Activated naive CD8-positive, alpha-beta T cell treated with anti-CD3 and anti-CD28 coated beads for 36 hours (primary cell): Measurements from ENCODE around the gene JAKMIP1. TPM values are rescaled to one million over a fixed set of nuclear protein-coding genes. Genes with fewer than 3 reads are reported as not detected.

Experiments
- DNase-seq: peaks from one replicate; pipeline ENCODE4 v3.0.0; 2021
- H3K27ac Mint-ChIP-seq: one replicate; pipeline ENCODE4 v1.8.0; 2022; ENCODE audit warnings: mild to moderate bottlenecking, moderate library complexity, mixed read lengths
- H3K27me3 Mint-ChIP-seq: one replicate; pipeline ENCODE4 v1.8.0; 2022; ENCODE audit warnings: mild to moderate bottlenecking, mixed read lengths
- H3K36me3 Mint-ChIP-seq: one replicate; pipeline ENCODE4 v1.8.0; 2021; ENCODE audit warnings: mild to moderate bottlenecking, mixed read lengths
- H3K4me1 Mint-ChIP-seq: one replicate; pipeline ENCODE4 v1.8.0; 2021; ENCODE audit warnings: mixed read lengths
- H3K4me3 Mint-ChIP-seq: one replicate; pipeline ENCODE4 v1.8.0; 2022; ENCODE audit warnings: mild to moderate bottlenecking, moderate library complexity, mixed read lengths
- H3K9me3 Mint-ChIP-seq: one replicate; pipeline ENCODE4 v1.8.0; 2022; ENCODE audit warnings: mixed read lengths
- total RNA-seq, 2 experiments: library from RNA; stranded (reverse); gene quantifications; one replicate each; pipeline ENCODE4 v1.2.3, GENCODE V29; 2021

Gene JAKMIP1
- total RNA-seq, 2 experiments from 2014 or later = 1.0 to 1.6 TPM

DNA sequence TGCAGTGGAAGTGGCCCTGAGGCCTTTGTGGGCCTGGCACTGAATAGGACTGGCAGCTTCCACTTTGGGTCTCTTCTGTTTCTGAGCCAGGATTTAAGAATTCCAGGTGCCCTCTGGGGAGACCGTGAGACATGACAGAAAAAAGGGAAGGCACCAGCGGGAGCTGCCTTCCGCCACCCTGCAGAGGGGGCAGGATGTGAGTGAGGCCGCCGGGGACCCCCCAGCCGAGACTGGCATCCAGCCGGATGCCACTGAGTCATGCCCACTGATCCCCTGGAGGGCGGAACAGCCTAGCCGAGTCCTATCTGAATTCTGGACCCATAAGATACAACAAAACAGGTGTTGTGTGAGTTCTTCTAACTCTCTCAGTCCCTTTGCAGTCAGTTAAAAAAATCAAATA, 223.4 kb downstream of the JAKMIP1 start:
- no peak overlapping the region for H3K27ac Mint-ChIP-seq
- H3K9me3 Mint-ChIP-seq = no peaks in the 10 kb centered on the region
- DNase-seq = no peak
- peaks cover 18% of the 10 kb centered on the region for H3K27me3 Mint-ChIP-seq
- H3K4me3 Mint-ChIP-seq = no peak overlapping the region
- no peaks in the 10 kb centered on the region for H3K4me1 Mint-ChIP-seq
- H3K36me3 Mint-ChIP-seq = no peaks in the 10 kb centered on the region

DNA sequence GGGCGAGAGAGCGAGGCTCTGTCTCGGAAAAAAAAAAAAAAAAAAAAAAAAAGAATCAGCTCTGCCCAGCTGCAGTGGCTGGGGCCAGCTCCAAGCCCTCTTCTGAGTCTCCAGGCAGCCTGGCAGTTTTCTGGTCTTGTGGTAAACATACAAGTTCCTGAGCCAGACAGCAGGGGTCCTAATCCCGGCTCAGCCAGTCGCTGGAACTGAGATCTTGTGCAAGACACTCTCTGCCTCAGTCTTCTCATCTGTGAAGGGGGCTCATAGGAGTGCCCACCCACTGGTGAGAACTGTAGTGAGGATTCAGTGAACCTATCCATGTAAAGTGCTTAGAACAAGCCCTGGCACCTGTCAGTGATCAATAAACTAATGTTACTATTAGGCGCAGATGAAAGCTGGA, 223.9 kb downstream of the JAKMIP1 start:
- Mint-ChIP-seq H3K36me3 (no peaks in the 10 kb centered on the region), H3K27me3 (peaks cover 20% of the 10 kb centered on the region), H3K4me3 (no peak overlapping the region), H3K9me3 (no peaks in the 10 kb centered on the region), H3K27ac (no peak overlapping the region), H3K4me1 (no peaks in the 10 kb centered on the region)
- no peak for DNase-seq

Other genes with a start within 250 kb of the JAKMIP1 start
- gene C4orf50, start 182.1 kb downstream of the JAKMIP1 start, total RNA-seq = not detected
- 1 to 10 TPM; 2.1 to 2.2 TPM for gene WFS1, start 69.3 kb upstream of the JAKMIP1 start, total RNA-seq